HepG2 (cell line): Measurements from ENCODE around the gene TTC28. TPM values are rescaled to one million over a fixed set of nuclear protein-coding genes. Genes with fewer than 3 reads are reported as not detected.

Experiments used
- ATAC-seq: fragments of 200-7000 bp; cut with Tn5 transposase; 3 replicates; pipeline ENCODE4 v1.9.1; 2020; ENCODE audit warnings: mild to moderate bottlenecking, moderate library complexity
- BruUV-seq: library from RNA; stranded (reverse); fragments of 400-500 nt; replicated peaks from 2 replicates; lab custom pipeline; 2021; lab: Mats Ljungman, UMichigan
- CTCF ChIA-PET: fragments of 300-600 bp; formaldehyde crosslinking; extraction: SDS; loops from one replicate; lab custom pipeline; 2021; ENCODE audit warnings: low total read pairs, inconsistent platforms, low intra/inter-chr PET ratio; lab: Yijun Ruan, JAX
- POLR2A ChIA-PET: fragments of 350-600 bp; sonication (Branson Sonifier 250); formaldehyde crosslinking; loops from one replicate; lab custom pipeline; 2020; ENCODE audit warnings: antibody characterized with exemption, inconsistent platforms; lab: Yijun Ruan, JAX
- DNase-seq: peaks from one replicate; pipeline ENCODE4 v3.0.0-alpha.2; 2015; ENCODE audit warnings: low spot score
- FAIRE-seq: peaks from 3 replicates; lab custom pipeline; 2011; peaks lifted over from hg19 to GRCh38; lab: Jason Lieb, UNC
- H2AFZ ChIP-seq: one replicate; pipeline ENCODE4 v1.6.1; 2011; ENCODE audit warnings: low read length, inconsistent platforms
- H3K27ac ChIP-seq: fragments of 300-600 bp; 3 replicates; pipeline ENCODE4 v1.8.0; 2011; ENCODE audit warnings: mixed run types, mild to moderate bottlenecking, mixed read lengths, low read length, inconsistent platforms; ENCODE audit not compliant: insufficient read depth; ENCODE audit errors: extremely low read length
- H3K27me3 ChIP-seq, 2 experiments: fragments of 200-600 bp in 1 of 2; 2 replicates in 1 of 2; 3 replicates in 1 of 2; pipeline versions ENCODE4 v1.6.0 to v1.8.0; 2011; ENCODE audit warnings: low read length in 2 of 2, mild to moderate bottlenecking in 2 of 2, moderate library complexity in 2 of 2, inconsistent platforms in 1 of 2; ENCODE audit not compliant: insufficient read depth in 2 of 2, control insufficient read depth in 1 of 2
- H3K36me3 ChIP-seq, 2 experiments: fragments of 200-600 bp in 1 of 2; replicated peaks in 1 of 2; 2 replicates in 1 of 2; 3 replicates in 1 of 2; pipeline versions ENCODE4 v1.5.1 to v1.8.0; 2011; ENCODE audit warnings: low read length in 2 of 2, inconsistent platforms in 1 of 2; ENCODE audit not compliant: insufficient read depth in 2 of 2, control insufficient read depth in 1 of 2
- H3K4me1 ChIP-seq: 2 replicates; pipeline ENCODE4 v1.5.1; 2012; ENCODE audit warnings: low read length, inconsistent platforms; ENCODE audit not compliant: insufficient read depth
- H3K4me2 ChIP-seq: 2 replicates; pipeline ENCODE4 v1.6.0; 2011; ENCODE audit warnings: low read depth, low read length, inconsistent platforms
- H3K4me3 ChIP-seq, 3 experiments: fragments of 200-600 bp in 1 of 3; sonication (generic), shearing (Covaris generic) in 1 of 3; replicated peaks in 1 of 3; 2 replicates each; pipeline ENCODE4 v1.5.1; 2011 to 2016; ENCODE audit warnings: low read length in 3 of 3, inconsistent platforms in 2 of 3, low read depth in 2 of 3, mild to moderate bottlenecking in 2 of 3, control low read depth in 1 of 3, mixed read lengths in 1 of 3; ENCODE audit not compliant: insufficient read depth in 1 of 3
- H3K79me2 ChIP-seq: one replicate; pipeline ENCODE4 v1.6.1; 2011; ENCODE audit warnings: low read length, inconsistent platforms; ENCODE audit not compliant: insufficient read depth
- H3K9ac ChIP-seq: 2 replicates; pipeline ENCODE4 v1.6.0; 2011; ENCODE audit warnings: mild to moderate bottlenecking, low read depth, low read length, inconsistent platforms; ENCODE audit not compliant: insufficient read depth
- H3K9me3 ChIP-seq: 2 replicates; pipeline ENCODE4 v1.5.1; 2012; ENCODE audit warnings: mild to moderate bottlenecking, low read length
- H4K20me1 ChIP-seq: 2 replicates; pipeline ENCODE4 v1.6.0; 2011; ENCODE audit warnings: inconsistent platforms, mild to moderate bottlenecking, low read length, moderate library complexity; ENCODE audit not compliant: insufficient read depth
- ARNTL ChIP-seq: sonication (generic); formaldehyde crosslinking; IDR thresholded peaks from 2 replicates; pipeline ENCODE4 v1.4.0; 2020; ENCODE audit warnings: mild to moderate bottlenecking, missing genetic modification reagents
- CBX2 ChIP-seq, 2 experiments: fragments of 200-600 bp in 1 of 2; sonication (generic); formaldehyde crosslinking in 1 of 2; IDR thresholded peaks; 2 replicates each; pipeline versions ENCODE4 v1.7.0 to v1.8.1; 2018 to 2022; ENCODE audit warnings: low read depth in 2 of 2, low read length in 1 of 2, mild to moderate bottlenecking in 1 of 2, missing genetic modification reagents in 1 of 2
- DPF2 ChIP-seq: sonication (generic); formaldehyde crosslinking; IDR thresholded peaks from 2 replicates; pipeline ENCODE4 v1.4.0; 2020; ENCODE audit warnings: mild to moderate bottlenecking, low read depth, missing genetic modification reagents, borderline replicate concordance
- ELF3 ChIP-seq: IDR thresholded peaks from 2 replicates; pipeline ENCODE4 v1.6.1; 2016; ENCODE audit warnings: missing genetic modification reagents, missing compliant biosample characterization
- FOXA1 ChIP-seq, 2 experiments: fragments of 450-650 bp in 1 of 2; sonication (generic) in 1 of 2; formaldehyde crosslinking in 1 of 2; IDR thresholded peaks; 2 replicates each; pipeline versions ENCODE4 v1.4.0 to v1.6.1; 2016 to 2020; ENCODE audit warnings: missing genetic modification reagents in 1 of 2
- GMEB2 ChIP-seq: IDR thresholded peaks from 2 replicates; pipeline ENCODE4 v1.6.1; 2016; ENCODE audit warnings: missing biosample characterization, missing genetic modification reagents, low read depth
- IKZF4 ChIP-seq: sonication (generic); formaldehyde crosslinking; IDR thresholded peaks from 2 replicates; pipeline ENCODE4 v1.5.1; 2020; ENCODE audit warnings: borderline replicate concordance, mild to moderate bottlenecking, low read depth, missing genetic modification reagents; ENCODE audit errors: not compliant biosample characterization
- IRF2 ChIP-seq: IDR thresholded peaks from 2 replicates; pipeline ENCODE4 v1.6.1; 2018; ENCODE audit warnings: missing genetic modification reagents, missing compliant biosample characterization
- JUN ChIP-seq: sonication (generic); formaldehyde crosslinking; IDR thresholded peaks from 2 replicates; pipeline ENCODE4 v1.4.0; 2020; ENCODE audit warnings: mild to moderate bottlenecking, missing genetic modification reagents
- NAIF1 ChIP-seq: sonication (generic); formaldehyde crosslinking; IDR thresholded peaks from 2 replicates; pipeline ENCODE4 v1.5.0; 2020; ENCODE audit warnings: mild to moderate bottlenecking, missing genetic modification reagents, borderline replicate concordance
- NBN ChIP-seq: fragments of 450-650 bp; conservative IDR thresholded peaks from 2 replicates; pipeline ENCODE4 v1.6.1; 2017
- NCOA5 ChIP-seq: sonication (generic); formaldehyde crosslinking; IDR thresholded peaks from 2 replicates; pipeline ENCODE4 v1.4.0; 2020; ENCODE audit warnings: missing genetic modification reagents
- NFE2L2 ChIP-seq: fragments of 150-350 bp; IDR thresholded peaks from 2 replicates; pipeline ENCODE4 v1.6.1; 2014; ENCODE audit warnings: low read length
- PREB ChIP-seq: sonication (generic); formaldehyde crosslinking; IDR thresholded peaks from 2 replicates; pipeline ENCODE4 v1.4.0; 2020; ENCODE audit warnings: missing genetic modification reagents
- SMAD1 ChIP-seq: sonication (generic); formaldehyde crosslinking; IDR thresholded peaks from 2 replicates; pipeline ENCODE4 v1.4.0; 2020; ENCODE audit warnings: missing genetic modification reagents, low read depth, mild to moderate bottlenecking, borderline replicate concordance
- U2AF2 ChIP-seq: fragments of 200-400 bp; formaldehyde crosslinking; IDR thresholded peaks from 2 replicates; pipeline ENCODE4 v1.6.1; 2017; ENCODE audit warnings: low read depth, mild to moderate bottlenecking, low read length
- ZBTB34 ChIP-seq: sonication (generic); formaldehyde crosslinking; IDR thresholded peaks from 2 replicates; pipeline ENCODE4 v1.8.0; 2022; ENCODE audit warnings: mild to moderate bottlenecking, missing genetic modification reagents
- ZNF180 ChIP-seq: sonication (generic); formaldehyde crosslinking; IDR thresholded peaks from 2 replicates; pipeline ENCODE4 v1.4.0; 2020; ENCODE audit warnings: low read depth, missing genetic modification reagents, borderline replicate concordance
- ZNF775 ChIP-seq: sonication (generic); formaldehyde crosslinking; IDR thresholded peaks from 2 replicates; pipeline ENCODE4 v1.4.0; 2020; ENCODE audit warnings: missing genetic modification reagents, mild to moderate bottlenecking, moderate library complexity, borderline replicate concordance
- in situ Hi-C: cut with HindIII; loops from 2 replicates; pipeline ENCODE4 v1.10.0; 2017; ENCODE audit warnings: low pct_unique_long_range_greater_than_20kb; ENCODE audit not compliant: extremely low pct_ligation_motif_present
- intact Hi-C: fragments of 100-400 bp; cut with micrococcal nuclease; formaldehyde crosslinking; loops from one replicate; pipeline ENCODE4 v1.10.0; 2022; ENCODE audit not compliant: unreplicated experiment
- polyA plus RNA-seq, 8 experiments: library from polyadenylated mRNA; depleted of rRNA in 3 of 8; stranded (reverse) in 7 of 8; unstranded in 1 of 8; fragments of >200 nt; fragmentation: Illumina TruSeq in 4 of 8; extraction: Trizol in 4 of 8; gene quantifications; 2 replicates each; pipeline versions ENCODE4 v1.2.1 to v1.2.3, GENCODE V29; 2011 to 2016; ENCODE audit warnings: low read depth in 4 of 8, missing spikeins in 1 of 8, mixed read lengths in 1 of 8; ENCODE audit not compliant: insufficient read depth in 1 of 8
- total RNA-seq, 5 experiments: library from RNA; depleted of rRNA; stranded (reverse); fragments of >200 nt; fragmentation: Illumina TruSeq; extraction: Trizol; gene quantifications; 2 replicates each; pipeline ENCODE4 v1.2.3, GENCODE V29; 2016; ENCODE audit warnings: low read depth in 1 of 5

Gene TTC28
- total and polyA plus RNA-seq, 2 of the 13 experiments (the other 11 are each of a cell fraction or from before 2014, with no cell fraction given): 4.2 to 13.1 TPM

GRCh38 chr22:28341001-28341400 lies 338.6 kb downstream of the TTC28 start:
- CTCF ChIA-PET: no interaction called here
- BruUV-seq: no TSS peak
- POLR2A ChIA-PET: no interaction called here

More at GRCh38 chr22:28341001-28341400, 338.6 kb downstream of the TTC28 start:
- Histone ChIP-seq H3K9ac (no peak overlapping the region), H3K27me3 (no peaks in the 10 kb centered on the region), H3K4me3 (no peak overlapping the region), H3K9me3 (no peaks in the 10 kb centered on the region), H4K20me1 (no peaks in the 10 kb centered on the region), H3K4me2 (no peak overlapping the region), H3K4me1 (no peaks in the 10 kb centered on the region), H3K36me3 (no peaks in the 10 kb centered on the region), H3K27ac (no peak overlapping the region), H3K79me2 (no peaks in the 10 kb centered on the region), H2AFZ (no peak overlapping the region)
- in situ Hi-C loops: no loop called here
- no peak for TF ChIP-seq IRF2
- TF ChIP-seq ARNTL (CRISPR knock-in tag): no peak
- TF ChIP-seq GMEB2 (CRISPR knock-in tag): no peak
- no peak for TF ChIP-seq NBN
- no peak for TF ChIP-seq FOXA1 (IDR thresholded peaks at IDR 0.05)
- TF ChIP-seq FOXA1 (CRISPR knock-in tag; IDR thresholded peaks at IDR 0.05): no peak
- TF ChIP-seq JUN (CRISPR knock-in tag): no peak
- TF ChIP-seq SMAD1: no peak
- TF ChIP-seq IKZF4 (CRISPR knock-in tag): no peak
- TF ChIP-seq ZNF180 (CRISPR knock-in tag): no peak
- TF ChIP-seq NFE2L2: no peak
- no peak for TF ChIP-seq ZBTB34
- TF ChIP-seq NAIF1: no peak
- no peak for TF ChIP-seq CBX2 (IDR thresholded peaks at IDR 0.05; ENCODE audit: low read depth, low read length)
- no peak for TF ChIP-seq CBX2 (CRISPR knock-in tag; IDR thresholded peaks at IDR 0.05; ENCODE audit: low read depth)
- no peak for TF ChIP-seq DPF2 (CRISPR knock-in tag)
- TF ChIP-seq ELF3 (CRISPR knock-in tag): no peak
- TF ChIP-seq NCOA5: no peak
- no peak for TF ChIP-seq PREB (CRISPR knock-in tag)
- no peak for TF ChIP-seq ZNF775 (CRISPR knock-in tag)
- TF ChIP-seq U2AF2: no peak
- FAIRE-seq (no peak), DNase-seq (no peak), ATAC-seq (no peak)
- intact Hi-C loops: no loop called here
